ENCODE results near the gene SLC44A1.

SLC44A1 gene

DNA sequence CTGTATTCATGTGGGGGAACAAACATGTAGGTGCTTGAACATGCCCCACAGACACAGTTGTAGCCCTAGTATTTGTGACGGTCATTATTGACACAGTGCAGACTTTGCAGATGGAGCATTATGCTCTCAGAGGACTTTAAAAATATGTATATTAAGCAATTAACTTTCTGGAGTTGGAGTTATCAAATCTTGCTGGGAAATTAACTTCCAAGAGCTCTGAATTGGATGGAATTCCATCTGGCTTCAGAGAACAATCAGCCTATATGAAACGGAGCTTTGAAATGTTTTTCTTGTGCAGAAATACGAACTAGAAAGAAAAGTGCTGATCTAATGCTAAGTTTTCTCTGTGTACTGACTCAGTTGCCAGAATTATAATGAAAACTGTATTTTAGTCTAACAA lies 152.4 kb downstream of the SLC44A1 start:
- no peak for DNase-seq

DNA sequence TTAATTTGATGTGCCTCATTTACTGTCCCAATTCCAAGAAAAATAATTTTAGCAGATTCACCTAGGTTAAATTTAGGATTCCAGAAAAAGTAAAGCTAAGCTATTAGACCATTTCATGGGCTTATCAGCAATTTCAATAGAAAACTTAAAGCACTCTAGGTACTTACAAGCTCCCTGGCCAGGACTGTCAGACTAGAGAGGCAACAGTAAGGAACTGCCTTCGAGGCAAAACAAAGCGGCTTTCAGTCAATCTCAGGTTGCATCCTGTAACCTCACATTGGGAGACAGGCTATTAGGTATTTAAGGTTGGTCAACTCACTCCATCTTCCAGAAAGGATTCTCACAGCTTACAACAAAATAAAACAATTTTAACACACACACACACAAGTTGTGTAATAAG lies 154.7 kb downstream of the SLC44A1 start:
- no peak for DNase-seq

DNA sequence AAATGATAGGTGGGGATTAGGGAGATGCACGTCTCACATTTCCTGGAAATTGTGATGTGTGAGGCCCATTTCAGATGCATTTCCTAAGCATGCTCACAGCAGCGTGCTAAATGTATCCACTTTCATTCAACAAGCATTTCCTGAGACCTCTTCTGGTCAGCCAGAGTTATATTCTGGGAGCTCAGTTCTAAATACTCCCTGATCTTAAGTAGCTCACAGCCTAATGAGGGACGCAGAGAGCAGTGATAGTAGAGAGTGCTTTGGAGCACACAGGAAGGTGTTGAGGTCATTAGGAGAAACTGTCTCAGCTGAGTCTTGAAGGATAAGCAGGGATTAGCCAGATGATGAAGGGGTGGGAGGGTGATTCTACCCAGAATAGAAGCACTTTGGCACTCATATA lies 157.2 kb downstream of the SLC44A1 start:
- DNase-seq, result no peak

DNA sequence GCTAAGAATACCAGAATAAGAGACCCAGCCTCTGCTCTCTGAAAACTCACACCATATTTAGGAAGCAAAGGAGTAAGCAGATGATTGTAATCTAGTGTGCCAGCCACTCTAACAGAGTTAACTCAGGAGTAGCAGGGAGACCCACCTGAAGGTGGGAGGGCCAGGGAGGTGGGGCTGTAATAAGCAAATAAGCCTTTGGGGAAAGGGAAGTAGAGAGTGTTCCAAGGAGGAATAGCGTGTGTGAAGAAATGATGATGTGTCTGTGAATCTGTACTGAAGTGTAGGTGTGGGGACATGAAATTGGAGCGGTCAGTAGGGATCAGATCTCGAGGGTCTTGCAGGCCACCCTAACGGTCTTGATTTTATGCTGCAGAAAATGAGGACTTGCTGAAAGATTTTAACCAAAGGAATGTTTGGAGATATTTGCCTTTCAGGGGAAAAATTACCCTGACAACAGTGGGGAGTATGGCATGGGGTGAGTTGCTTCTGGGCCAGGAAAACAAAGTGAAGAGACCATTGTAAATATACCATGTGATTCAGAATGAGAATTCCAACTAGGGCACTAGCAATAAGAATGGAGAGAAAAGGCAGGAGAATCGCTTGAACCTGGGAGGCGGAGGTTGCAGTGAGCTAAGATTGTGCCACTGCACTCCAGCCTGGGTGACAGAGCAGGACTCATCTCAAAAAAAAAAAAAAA lies 159.2 kb downstream of the SLC44A1 start:
- no peak for DNase-seq

DNA sequence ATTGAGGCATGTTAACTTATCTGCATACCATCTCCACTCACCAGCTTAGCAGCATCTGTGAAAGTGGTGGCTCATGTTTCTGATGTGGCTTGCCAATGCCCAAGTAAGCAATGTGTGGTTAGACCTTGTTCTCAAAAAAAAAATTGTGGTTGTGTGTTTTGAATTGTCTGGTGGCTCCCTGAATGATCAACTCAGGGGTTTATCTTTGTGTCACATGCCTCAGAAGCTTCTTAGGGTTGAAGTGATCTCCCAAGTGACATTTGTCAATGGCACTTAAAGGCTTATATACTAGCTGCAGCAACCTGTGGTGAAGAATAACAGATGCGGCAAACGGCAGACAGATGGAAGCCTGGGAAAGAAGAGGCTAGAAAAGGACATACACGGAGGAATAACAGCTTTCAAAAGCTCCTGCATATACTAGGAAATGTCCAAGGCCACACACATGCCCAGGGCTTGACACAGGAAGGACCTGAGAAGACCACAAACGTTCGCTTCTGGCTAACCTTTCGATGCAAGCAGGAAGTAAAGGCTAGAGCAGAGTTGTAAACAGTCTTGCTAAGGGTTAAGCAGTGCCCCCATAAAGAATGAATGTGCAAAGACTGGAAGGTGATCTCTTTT lies 161.2 kb downstream of the SLC44A1 start:
- no peak for DNase-seq

DNA sequence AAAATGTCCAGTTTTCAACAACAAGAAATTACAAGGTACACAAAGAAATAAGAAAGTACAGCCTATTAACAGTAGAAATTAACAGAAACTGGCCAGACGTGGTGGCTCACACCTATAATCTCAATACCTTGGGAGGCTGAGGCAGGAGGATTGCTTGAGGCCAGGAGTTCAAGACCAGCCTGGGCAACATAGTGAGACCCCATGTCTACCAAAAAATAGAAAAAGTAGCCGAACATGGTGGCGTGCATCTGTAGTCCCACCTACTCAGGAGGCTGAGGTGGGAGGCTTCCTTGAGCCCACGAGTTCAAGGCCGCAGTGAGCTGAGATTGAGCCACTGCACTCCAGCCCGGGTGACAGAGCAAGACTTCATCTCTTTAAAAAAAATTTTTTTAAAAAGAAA lies 161.9 kb downstream of the SLC44A1 start:
- DNase-seq, result no peak

DNA sequence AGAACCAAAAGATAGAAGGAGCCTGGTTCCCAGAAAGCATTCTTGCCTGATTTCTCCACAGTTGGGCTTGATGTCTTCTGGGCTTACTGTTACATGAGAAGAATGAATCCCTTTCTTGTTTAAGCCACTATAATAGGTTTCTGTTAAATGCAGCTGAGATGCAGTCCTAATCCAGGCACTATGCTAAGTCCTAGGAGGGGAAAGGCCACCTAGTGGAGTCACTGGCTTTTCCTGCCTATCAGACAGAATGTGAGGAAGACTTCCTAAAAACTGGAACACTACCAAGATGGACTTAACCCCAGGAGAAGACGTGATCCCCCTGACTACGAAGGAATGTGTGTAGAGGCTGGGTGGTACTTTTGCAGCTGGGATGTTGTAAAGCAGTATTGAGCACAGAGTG lies 169.1 kb downstream of the SLC44A1 start:
- DNase-seq, result no peak

DNA sequence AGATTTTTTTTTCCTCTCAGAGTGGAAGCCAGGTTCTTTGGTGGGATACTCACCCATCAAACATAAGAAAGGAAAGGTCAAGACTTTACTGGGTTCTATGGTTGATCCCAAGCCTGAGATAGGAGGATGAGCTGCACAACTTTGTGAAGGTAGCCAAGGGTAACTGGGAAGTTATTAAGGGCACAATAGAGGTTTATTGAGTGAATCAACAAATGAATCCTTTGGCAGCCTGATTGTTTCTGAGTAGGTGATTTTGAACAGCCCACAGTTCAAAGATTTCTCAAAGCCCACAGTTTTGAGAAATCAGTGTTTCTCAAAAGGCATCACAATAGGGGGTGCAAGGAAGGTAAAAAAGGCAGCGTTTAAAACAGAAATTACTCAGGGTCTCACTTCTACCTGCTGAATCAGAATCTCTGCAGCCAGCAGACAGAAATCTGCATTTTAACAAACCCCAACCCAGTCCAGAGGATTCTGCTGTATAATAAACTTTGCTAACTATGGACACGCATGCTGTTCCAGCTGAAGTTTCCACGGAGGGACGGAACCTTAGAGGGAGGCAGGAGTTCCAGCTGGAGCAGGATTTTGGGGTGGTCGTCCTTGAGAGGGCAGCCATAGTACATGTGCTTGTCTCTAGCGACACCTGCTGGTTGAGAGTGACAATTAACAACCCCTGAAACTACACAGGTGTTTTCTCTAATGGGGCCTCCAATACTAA lies 170.7 kb downstream of the SLC44A1 start:
- peak; percentile 2 to 24 (median 22) for DNase-seq

DNA sequence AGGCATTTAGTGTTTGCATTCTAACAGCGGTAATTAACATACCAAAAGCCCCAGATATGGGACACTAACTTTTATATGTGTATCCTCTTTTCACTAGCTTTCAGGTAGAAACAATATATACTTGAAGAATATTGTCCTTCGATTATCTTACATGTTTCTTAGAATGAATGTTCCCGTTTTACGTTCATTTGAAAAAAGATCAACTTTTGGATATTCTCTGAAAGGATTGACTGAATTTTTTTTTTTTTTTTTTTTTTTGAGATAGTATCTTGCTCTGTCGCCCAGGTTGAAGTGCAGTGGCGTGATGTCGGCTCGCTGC lies 171.2 kb downstream of the SLC44A1 start:
- no peak for DNase-seq

DNA sequence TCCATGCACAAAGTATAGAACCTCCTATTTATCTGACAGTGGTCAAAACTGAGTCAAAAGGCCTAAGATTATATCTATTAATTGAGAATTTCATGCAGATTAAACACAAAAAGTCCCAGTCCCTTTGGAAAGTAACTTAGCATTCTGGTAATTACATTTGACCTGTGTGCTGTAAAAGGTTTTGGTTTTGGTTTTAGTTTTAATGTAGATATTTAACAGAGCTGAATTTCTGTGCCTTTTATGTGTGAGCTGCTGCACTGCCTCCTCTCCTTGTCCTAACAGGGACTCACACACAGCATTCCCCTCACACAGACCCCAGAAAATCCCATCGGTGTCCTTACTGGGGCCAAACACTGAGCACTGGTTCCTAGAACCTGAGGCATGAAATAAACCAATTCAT lies 172.4 kb downstream of the SLC44A1 start:
- no peak for DNase-seq

DNA sequence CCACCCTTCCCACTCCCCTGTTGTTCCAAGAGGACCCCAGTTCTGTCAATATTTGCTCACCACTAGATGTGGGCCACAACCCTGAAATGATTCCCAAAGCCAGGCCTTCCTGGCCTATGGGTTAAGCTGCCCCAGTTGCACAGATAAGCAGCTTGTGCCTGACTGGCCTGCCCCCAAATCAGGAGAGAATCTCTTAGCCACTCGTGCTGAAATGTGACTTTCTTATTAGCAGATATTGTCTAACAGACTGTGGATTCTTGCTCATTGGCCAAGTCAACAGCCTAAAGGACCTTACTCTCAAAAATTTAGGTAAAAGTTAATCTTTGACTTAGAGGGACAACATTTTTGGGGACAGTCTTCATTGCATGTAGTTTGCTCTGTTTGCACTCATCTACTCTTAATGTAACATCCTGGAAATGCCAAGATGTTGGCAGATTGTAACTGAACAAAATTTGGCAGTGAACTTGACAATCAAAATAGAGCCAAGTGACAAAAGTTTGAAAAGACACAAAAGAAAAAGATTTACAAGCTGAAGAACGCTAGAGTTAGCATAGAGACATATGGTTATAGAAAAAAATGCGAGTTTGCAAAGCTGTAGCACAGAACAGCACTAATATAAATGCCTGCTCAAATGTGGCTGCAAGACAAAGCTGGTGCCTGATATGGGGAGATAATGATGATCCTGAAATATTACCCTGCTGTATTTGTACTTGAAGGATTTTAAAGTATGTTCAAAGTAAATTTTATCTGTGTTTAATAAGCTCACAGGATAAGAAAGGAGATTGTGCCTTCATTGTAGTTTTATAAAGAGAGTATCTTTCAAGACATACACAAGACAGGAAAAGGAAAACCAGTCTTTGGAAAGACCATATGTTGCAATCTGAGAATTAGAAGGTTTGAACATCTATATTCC lies 174.4 kb downstream of the SLC44A1 start:
- DNase-seq, result no peak

DNA sequence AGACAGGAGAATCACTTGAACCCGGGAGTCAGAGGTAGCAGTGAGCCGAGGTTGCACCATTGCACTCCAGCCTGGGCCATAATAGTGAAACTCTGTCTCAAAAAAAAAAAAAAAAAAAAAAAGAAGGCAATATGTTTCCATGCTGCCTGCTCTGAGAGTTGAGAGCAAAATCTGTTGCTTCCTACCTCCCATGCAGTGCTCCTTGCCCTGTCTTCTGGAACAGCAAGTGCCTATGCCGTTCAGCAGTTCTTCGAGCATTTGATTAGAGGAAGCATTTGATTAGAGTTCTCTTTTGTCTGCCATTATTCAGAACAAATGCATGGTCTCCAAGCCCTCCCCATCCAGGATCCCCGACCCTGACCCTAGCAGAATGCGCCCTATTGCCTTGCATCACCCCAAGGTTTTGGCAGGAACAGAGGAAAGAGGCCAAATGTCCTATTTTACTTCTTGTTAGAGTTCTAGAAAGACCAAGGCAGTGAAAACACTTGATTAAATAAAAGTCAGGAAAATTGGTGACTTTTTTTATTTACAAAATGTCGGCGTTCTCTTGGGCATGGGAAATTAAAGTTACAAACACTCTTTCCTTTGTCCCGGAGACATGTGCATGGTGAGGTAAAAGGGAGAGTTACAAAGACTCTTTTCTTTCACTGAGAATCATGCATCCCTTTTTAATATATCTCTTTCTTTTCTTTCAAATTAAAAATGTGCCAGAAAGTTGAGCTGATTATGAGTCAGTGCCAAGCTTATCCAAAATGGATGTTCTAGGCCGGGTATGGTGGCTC lies 175.6 kb downstream of the SLC44A1 start:
- DNase-seq, result no peak

DNA sequence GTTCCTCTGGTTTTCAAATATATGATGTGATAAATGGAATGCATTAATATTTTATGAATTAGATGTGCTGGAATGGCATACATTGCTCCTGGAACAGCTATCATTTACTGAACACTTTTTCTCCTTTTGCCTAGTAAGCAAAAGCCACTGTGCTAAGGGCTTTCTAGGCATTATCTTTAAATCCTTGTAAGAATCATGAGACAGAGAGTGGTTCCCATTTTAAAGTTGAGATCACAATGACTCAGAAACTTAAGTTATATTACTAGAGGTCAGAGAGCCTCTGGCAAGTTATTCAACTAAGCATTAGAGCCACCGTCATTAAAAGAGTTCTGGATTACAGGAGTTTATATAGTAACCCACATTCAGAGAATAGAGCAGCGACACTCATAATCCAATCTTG lies 176.7 kb downstream of the SLC44A1 start:
- no peak for DNase-seq

DNA sequence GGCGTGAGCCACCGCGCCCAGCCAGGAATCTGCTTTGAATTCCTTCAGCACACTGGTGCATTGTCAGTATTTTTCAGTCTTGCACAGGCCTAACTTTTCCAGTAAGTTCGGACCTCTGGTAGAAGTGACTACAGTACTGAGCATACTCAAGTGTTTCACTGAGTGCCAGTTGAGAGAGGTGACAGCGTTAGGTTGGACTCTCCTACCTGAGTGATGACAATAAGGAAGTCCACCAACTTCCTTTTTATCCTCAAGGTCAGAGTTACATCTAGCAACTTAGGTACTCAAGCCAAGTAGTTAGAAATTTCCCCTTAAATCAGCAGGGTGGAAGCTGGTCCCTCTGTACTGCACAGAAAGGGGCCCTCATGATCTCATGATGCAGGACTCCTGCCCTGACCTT lies 177.4 kb downstream of the SLC44A1 start:
- DNase-seq, result no peak

DNA sequence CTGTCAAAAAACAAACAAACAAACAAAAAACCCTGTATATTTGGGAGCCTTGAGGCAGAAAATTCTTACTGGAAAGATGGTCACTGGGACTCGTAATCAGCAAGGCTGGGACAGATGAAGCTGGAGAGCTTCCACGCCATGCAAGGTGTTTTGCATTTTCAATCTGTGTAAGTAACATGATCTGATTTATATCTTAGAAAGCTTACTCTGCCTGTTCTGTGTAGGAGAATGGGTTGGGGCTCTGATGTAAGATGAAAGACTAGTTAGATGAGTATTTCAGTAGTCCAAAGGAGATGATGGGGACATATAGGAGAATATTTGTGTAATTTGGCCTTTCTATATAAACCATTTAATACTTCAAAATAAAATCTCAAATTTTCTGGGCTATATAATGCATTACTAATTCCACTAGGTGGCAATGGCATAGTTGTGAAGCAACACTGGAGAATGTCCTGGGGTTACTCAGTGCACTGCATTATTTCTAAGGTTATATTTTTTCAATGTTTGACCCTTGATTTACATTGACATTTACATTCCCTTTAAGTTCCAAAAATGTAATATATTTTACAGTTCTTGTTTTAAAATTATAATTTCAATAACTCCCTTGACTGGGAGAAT lies 181.5 kb downstream of the SLC44A1 start:
- no peak for DNase-seq

DNA sequence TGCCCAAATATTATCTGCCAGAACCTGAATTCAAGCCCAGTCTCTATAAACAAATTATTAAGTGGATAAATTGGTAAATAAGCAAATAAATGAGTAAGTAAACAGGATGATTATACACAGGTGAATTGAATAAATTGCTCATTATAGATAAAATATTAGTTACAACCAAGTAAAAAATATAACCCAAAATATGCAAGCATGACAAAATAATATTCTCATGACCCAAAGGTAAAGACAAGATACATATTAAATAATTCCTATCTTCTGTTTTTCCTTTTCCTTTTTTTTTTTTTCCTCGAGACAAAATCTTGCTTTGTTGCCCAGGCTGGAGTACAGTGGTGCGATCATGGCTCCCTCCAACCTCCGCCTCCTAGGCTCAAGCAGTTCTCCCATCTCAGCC lies 182.2 kb downstream of the SLC44A1 start:
- DNase-seq, result no peak

DNA sequence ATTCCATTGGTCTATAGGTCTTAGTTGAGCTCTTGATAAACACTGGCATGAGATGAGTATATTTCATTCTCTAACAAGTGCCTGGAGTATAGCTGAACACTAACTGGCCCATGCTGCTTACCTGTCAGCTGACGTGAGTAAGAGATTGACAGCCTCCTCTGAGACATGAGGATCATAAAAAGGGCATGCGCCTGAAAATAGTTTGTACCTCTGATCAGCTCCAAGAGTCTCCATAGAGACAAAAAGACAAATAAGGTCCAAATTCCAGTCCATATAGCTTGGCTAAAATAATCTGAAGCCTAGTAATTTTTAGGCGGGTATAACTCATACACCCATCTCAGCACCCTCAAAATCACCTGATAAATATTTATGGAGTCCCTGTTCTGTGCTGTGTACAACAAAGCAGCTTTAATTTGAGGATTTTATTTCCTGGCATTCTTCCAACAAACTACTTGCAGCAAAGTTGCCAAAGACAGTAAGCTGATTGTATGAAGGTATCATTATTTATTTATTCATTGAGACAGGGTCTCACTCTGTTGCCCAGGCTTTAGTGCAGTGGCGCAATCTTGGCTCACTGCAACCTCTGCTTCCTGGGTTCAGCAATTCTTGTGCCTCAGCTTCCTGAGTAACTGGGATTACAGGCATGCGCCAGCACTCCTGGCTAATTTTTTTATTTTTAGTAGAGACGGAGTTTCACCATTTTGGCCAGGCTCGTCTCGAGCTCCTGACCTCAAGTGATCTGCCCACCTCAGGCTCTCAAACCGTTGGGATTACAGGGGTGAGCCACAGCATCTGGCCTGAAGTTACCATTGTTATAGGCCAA lies 187.2 kb downstream of the SLC44A1 start:
- no peak for DNase-seq

DNA sequence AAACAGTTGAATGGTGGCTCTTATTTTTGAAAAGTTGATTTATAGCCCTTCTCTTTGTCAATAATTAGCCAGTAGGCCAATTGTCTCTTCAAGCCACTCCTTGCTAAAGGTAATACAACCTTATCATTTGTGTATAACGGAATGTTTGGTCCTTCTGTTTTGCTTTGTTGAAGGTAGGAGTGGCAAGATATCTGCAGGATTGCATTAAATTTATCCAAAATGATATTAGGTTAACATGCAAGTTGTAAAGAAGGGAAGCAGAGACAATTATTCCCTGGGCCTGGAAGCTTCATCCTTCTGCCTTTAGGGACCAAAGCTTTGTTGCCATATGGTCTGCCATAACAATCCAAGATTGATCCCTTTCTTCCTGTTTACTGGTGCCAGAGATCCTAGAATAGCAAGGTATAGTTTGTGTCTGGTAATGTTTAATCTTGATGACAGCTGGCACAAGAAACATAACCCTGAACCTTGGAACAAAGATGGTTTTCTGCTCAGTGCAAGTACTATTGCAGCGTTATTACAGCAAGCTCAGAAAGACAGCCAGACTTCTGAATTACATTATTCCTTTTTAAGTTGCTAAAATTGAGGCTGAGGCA lies 187.9 kb downstream of the SLC44A1 start:
- no peak for DNase-seq

DNA sequence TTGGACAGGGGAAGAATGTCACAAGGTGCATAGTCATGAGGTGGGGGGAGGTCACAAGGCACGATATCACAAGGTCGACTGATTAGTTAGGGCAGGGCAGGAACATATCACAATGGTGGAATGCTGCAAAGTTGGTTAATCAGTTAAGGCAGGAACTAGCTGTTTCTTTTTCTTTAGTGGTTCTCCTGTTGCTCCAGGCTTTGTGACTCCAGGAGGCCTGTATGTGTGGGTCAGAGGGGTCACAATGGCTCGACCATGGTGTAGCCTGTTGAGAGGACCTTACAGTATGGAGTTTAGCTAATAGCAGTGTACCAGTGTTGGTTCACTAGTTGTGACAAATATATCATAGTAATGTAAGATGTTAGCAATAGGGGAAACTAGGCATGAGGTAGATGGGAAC lies 191.0 kb downstream of the SLC44A1 start:
- no peak for DNase-seq

DNA sequence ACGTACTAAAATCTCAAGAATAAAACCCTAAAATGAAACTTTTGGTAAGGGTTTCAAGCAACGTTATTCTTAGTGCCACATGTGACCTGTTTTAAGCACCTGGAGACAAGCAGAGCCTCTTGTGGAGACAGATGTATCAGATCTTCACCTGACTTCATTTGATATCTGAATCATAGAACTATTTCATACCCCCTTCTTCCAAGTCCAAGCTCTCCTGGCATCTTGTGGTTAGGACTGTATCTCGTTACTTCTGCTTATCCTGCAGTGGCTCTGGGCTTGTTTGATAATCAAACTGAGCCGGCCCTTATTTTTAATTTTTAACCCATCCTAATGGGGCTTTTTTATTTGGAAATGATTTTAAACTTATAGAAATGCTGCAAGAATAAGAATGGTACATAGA lies 192.3 kb downstream of the SLC44A1 start:
- DNase-seq, result no peak

DNA sequence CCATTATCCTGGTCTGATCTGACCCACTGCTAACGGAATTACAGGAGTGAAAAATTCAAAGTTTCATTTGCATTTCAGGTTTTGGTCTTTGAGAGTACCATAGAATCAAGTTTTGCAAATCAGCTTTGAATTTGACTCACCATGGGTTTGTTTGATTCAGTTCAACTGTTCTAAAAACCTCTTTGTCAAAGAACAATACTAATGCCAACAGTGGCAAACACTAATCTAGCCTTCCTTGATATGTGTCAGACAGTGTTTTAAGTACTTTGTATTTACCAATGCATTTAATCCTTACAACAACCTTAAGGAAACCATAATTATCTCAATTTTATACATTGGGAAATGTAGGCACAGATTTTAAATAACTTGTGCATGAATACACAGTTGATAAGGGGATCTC lies 193.3 kb downstream of the SLC44A1 start:
- DNase-seq, result no peak
